Calu3 (cell line): Measurements from ENCODE around the gene NIPAL3. TPM values are rescaled to one million over a fixed set of nuclear protein-coding genes. Genes with fewer than 3 reads are reported as not detected.

Source experiments
- BruUV-seq: library from RNA; stranded (reverse); fragments of 400-500 nt; replicated peaks from 2 replicates; lab custom pipeline; 2021; lab: Mats Ljungman, UMichigan
- CTCF ChIA-PET: fragments of 300-600 bp; sonication (Branson Sonifier 250); formaldehyde crosslinking; loops from one replicate; lab custom pipeline; 2022; ENCODE audit warnings: antibody characterized with exemption; lab: Charles Lee
- DNase-seq: peaks from one replicate; pipeline ENCODE4 v3.0.0; 2022
- H3K27ac Mint-ChIP-seq: one replicate; pipeline ENCODE4 v1.8.0; 2022; ENCODE audit warnings: mixed read lengths; ENCODE audit not compliant: unreplicated experiment
- H3K27me3 Mint-ChIP-seq: one replicate; pipeline ENCODE4 v1.8.0; 2022; ENCODE audit warnings: mixed read lengths; ENCODE audit not compliant: unreplicated experiment
- H3K36me3 Mint-ChIP-seq: one replicate; pipeline ENCODE4 v1.8.0; 2022; ENCODE audit warnings: mild to moderate bottlenecking, moderate library complexity, mixed read lengths; ENCODE audit not compliant: insufficient read depth, unreplicated experiment
- H3K4me1 Mint-ChIP-seq: one replicate; pipeline ENCODE4 v1.8.0; 2022; ENCODE audit warnings: mild to moderate bottlenecking, low read depth, mixed read lengths; ENCODE audit not compliant: unreplicated experiment
- H3K4me3 Mint-ChIP-seq: one replicate; pipeline ENCODE4 v1.8.0; 2022; ENCODE audit warnings: mild to moderate bottlenecking, low read depth, moderate library complexity, mixed read lengths; ENCODE audit not compliant: unreplicated experiment
- H3K9me3 Mint-ChIP-seq: one replicate; pipeline ENCODE4 v1.8.0; 2022; ENCODE audit warnings: low read depth, mixed read lengths; ENCODE audit not compliant: unreplicated experiment
- CTCF ChIP-seq: fragments of 200-600 bp; IDR thresholded peaks from one replicate; pipeline ENCODE4 v1.8.0; 2022; ENCODE audit warnings: antibody characterized with exemption; ENCODE audit not compliant: unreplicated experiment
- intact Hi-C: fragments of 100-400 bp; cut with micrococcal nuclease; formaldehyde crosslinking; loops from one replicate; pipeline ENCODE4 v1.10.0; 2022; ENCODE audit not compliant: unreplicated experiment
- total RNA-seq: library from RNA; stranded (reverse); gene quantifications from 2 replicates; pipeline ENCODE4 v1.2.3, GENCODE V29; 2022

NIPAL3 gene
- total RNA-seq, 1 experiment from 2014 or later, result 28.8 TPM

- CTCF ChIA-PET, result interaction anchor here (0.9 to 1.3 kb wide), 2 partner anchors 23 to 87 kb away, joined by 3 read pairs; partner anchors contain the start of gene NIPAL3
- peak within 1 kb of the TSS; percentile 79 for H3K4me3 Mint-ChIP-seq
- peaks cover 26% of the 10 kb centered on the region for H3K4me1 Mint-ChIP-seq
- H3K27me3 Mint-ChIP-seq, result no peaks in the 10 kb centered on the region
- H3K9me3 Mint-ChIP-seq, result no peaks in the 10 kb centered on the region
- TF ChIP-seq CTCF, result no peak
- BruUV-seq, result no TSS peak
- intact Hi-C loops, result loop anchor here (10.0 kb wide), 1 partner anchor 88 kb away; the partner anchor contains the start of genes NIPAL3 and STPG1
- peak; percentile 87 for DNase-seq
- peaks cover 15% of the 10 kb centered on the region for H3K36me3 Mint-ChIP-seq
- H3K27ac Mint-ChIP-seq, result peak within 1 kb of the TSS; percentile 80
These were observed 87.1 kb downstream of the NIPAL3 start, which contains the start of gene RCAN3 for GRCh38 chr1:24502709-24503058. Gene RCAN3 (plus strand): TSS chr1:24502836. CDS start chr1:24514373, 11,537 bp downstream.

DNA sequence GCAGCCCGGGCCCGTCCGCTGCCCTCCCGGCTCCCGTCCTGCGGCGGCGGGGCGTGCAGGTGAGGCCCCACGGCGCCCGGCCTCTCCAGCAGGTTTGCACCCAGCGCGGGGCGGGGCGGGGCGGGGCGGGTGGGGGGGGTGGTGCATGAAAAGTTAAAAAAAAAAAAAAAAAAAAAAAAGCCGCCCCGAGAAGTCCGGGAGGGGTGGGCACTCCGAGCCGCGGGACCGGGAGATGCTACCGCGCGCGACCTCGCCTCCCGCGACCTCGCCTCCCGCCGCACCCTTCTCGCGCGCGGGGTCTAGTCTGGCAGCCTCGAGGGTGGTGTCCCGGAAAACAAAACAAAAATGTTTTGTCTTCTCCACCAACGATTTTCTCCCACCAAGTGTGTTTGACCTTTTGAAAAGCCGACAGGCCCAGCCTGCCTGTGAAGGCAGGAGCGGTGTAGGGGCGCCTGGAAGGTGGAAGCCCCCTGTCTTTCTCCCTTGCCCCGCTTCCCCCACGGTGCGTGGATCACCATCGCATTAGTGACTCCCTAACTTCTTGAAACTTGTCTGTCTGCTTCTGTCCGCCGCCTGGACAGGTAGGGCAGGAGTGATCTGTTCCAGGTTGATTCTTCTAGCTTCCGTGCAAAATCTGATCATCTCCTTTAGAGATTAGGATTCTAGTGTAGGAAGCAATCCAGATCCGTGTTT lies 87.6 kb downstream of the NIPAL3 start:
- intact Hi-C loops, result loop anchor here (10.0 kb wide), 1 partner anchor 88 kb away; the partner anchor contains the start of genes NIPAL3 and STPG1
- CTCF ChIA-PET, result interaction anchor here (0.9 kb wide), 1 partner anchor 88 kb away, joined by 3 read pairs; the partner anchor contains the start of gene NIPAL3
- Mint-ChIP-seq H3K27ac (peak overlapping the region; percentile 66), H3K4me1 (peaks cover 29% of the 10 kb centered on the region), H3K27me3 (no peaks in the 10 kb centered on the region), H3K4me3 (peak overlapping the region; percentile 79), H3K36me3 (peaks cover 15% of the 10 kb centered on the region), H3K9me3 (no peaks in the 10 kb centered on the region)
- BruUV-seq, result no TSS peak
- TF ChIP-seq CTCF, result no peak
- peak; percentile 10 for DNase-seq

DNA sequence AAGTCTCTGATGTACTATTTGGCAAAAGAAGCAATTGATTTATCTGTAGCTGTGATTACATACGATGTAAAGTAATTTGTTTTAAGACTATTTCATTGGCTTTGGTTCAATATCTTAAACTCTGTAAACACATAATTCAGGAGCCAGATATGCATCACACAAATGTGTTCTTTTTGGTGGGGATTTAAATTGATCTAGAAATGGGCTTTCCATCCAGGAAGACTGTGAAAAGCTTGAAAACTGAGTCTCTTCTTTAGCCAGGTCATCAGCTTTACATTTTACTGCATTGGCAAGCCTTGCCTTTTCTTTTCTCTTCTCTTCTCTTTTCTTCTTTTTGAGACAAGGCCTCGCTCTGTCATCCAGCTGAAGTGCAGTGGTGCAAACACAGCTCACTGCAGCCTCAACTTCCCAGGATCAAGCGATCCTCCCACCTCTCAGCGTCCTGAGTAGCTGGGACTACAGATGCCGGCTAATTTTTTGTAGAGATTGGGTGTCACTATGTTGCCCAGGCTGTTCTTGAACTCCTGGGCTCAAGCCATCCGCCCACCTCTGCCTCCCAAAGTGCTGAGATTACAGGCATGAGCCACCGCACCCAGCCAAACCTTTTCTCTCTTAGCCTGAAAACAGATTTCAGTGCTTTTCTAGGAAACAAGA lies 88.4 kb downstream of the NIPAL3 start:
- H3K27ac Mint-ChIP-seq, result peak overlapping the region; percentile 66
- DNase-seq, result no peak
- H3K9me3 Mint-ChIP-seq, result no peaks in the 10 kb centered on the region
- H3K4me1 Mint-ChIP-seq, result peaks cover 34% of the 10 kb centered on the region
- H3K36me3 Mint-ChIP-seq, result peaks cover 15% of the 10 kb centered on the region
- BruUV-seq, result no TSS peak
- no peak for TF ChIP-seq CTCF
- CTCF ChIA-PET, result interaction anchor here (0.6 kb wide), 1 partner anchor 600 kb away, joined by 3 read pairs; no protein-coding TSS in a partner anchor
- peak overlapping the region; percentile 79 for H3K4me3 Mint-ChIP-seq
- intact Hi-C loops, result loop anchor here (10.0 kb wide), 1 partner anchor 89 kb away; the partner anchor contains the start of genes NIPAL3 and STPG1
- no peaks in the 10 kb centered on the region for H3K27me3 Mint-ChIP-seq

DNA sequence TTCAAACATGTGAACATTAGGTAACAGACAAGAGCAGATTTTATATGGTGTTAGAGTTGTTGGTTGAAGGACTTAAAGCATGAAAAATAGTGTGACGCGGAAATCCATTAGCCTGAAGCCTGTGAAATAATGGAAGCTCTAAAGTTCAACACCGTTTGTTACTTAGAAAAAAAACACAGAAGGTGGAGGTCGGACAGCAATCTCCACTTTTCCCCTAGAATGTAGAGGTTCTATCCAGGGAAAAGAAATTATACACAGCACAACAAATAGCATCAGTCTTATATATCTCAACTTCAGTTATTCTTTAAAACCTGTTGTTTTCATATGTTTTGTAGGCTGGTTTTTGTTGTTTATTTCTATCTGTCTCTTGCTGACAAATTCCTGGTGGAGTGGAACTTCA lies 89.0 kb downstream of the NIPAL3 start:
- no peak overlapping the region for H3K27ac Mint-ChIP-seq
- BruUV-seq, result no TSS peak

More for the DNA sequence above, 89.0 kb downstream of the NIPAL3 start:
- Mint-ChIP-seq H3K9me3 (no peaks in the 10 kb centered on the region), H3K4me3 (peak overlapping the region; percentile 79), H3K27me3 (no peaks in the 10 kb centered on the region), H3K4me1 (peaks cover 34% of the 10 kb centered on the region), H3K36me3 (peaks cover 15% of the 10 kb centered on the region)
- DNase-seq, result no peak
- no peak for TF ChIP-seq CTCF
- intact Hi-C loops, result loop anchor here (10.0 kb wide), 1 partner anchor 90 kb away; the partner anchor contains the start of genes NIPAL3 and STPG1
- CTCF ChIA-PET, result interaction anchor here (0.7 kb wide), 1 partner anchor 112 kb away, joined by 3 read pairs; no protein-coding TSS in a partner anchor
